SIG-M5 treated with dmso at 0.1 percent for 504 hours (cell line): ENCODE measurements around the gene TLE1.
"Not testable (repeated sequence)": the region's sequence is repeated elsewhere in the genome, so short reads cannot be mapped to it uniquely, and the experiment has no call there.

Experiments
- DNase-seq: peaks from one replicate; lab custom pipeline; 2025; ENCODE audit not compliant: unreplicated experiment; lab: John Stamatoyannopoulos, UW

The TLE1 gene

GRCh38 chr9:81653240-81653639 lies 36.1 kb downstream of the TLE1 start:
- DNase-seq, result no peak

- no peak for DNase-seq
Observed at GRCh38 chr9:81652058-81652687, 37.2 kb downstream of the TLE1 start.

GRCh38 chr9:81650586-81651515 lies 38.5 kb downstream of the TLE1 start:
- no peak for DNase-seq

GRCh38 chr9:81649475-81650240 lies 39.7 kb downstream of the TLE1 start:
- DNase-seq, result no peak

- DNase-seq, result no peak
Observed at GRCh38 chr9:81648891-81649290, 40.5 kb downstream of the TLE1 start.

- no peak for DNase-seq
Observed at GRCh38 chr9:81646337-81646736, 43.0 kb downstream of the TLE1 start.

- not testable (repeated sequence) for DNase-seq
Observed at GRCh38 chr9:81644513-81644912, 44.8 kb downstream of the TLE1 start.

- no peak for DNase-seq
Observed at GRCh38 chr9:81637276-81637675, 52.1 kb downstream of the TLE1 start.

GRCh38 chr9:81636255-81636599 lies 53.1 kb downstream of the TLE1 start:
- no peak for DNase-seq

- DNase-seq, result no peak
Observed at GRCh38 chr9:81635521-81636254, 53.7 kb downstream of the TLE1 start.

- no peak for DNase-seq
Observed at GRCh38 chr9:81634915-81635516, 54.3 kb downstream of the TLE1 start.

- DNase-seq, result no peak
Observed at GRCh38 chr9:81633952-81634854, 55.1 kb downstream of the TLE1 start.

GRCh38 chr9:81632599-81632998 lies 56.7 kb downstream of the TLE1 start:
- DNase-seq, result no peak

- no peak for DNase-seq
Observed at GRCh38 chr9:81631218-81631745, 58.1 kb downstream of the TLE1 start.

- no peak for DNase-seq
Observed at GRCh38 chr9:81629440-81629839, 59.9 kb downstream of the TLE1 start.

- DNase-seq, result no peak
Observed at GRCh38 chr9:81628897-81629296, 60.5 kb downstream of the TLE1 start.

GRCh38 chr9:81627481-81627880 lies 61.9 kb downstream of the TLE1 start:
- DNase-seq, result no peak

- DNase-seq, result no peak
Observed at GRCh38 chr9:81626511-81626910, 62.8 kb downstream of the TLE1 start.

- no peak for DNase-seq
Observed at GRCh38 chr9:81625969-81626368, 63.4 kb downstream of the TLE1 start.
